Astrocyte (in vitro differentiated cells and primary cell): ENCODE measurements around the gene VWA5B2. TPM values are rescaled to one million over a fixed set of nuclear protein-coding genes. Genes with fewer than 3 reads are reported as not detected.

Source experiments
- DNase-seq: peaks from one replicate; pipeline ENCODE4 v3.0.0-alpha.2; 2010; ENCODE audit warnings: low read depth
- FAIRE-seq: peaks from 2 replicates; lab custom pipeline; 2011; peaks lifted over from hg19 to GRCh38; lab: Jason Lieb, UNC
- H2AFZ ChIP-seq: 2 replicates; pipeline ENCODE4 v1.6.0; 2012; ENCODE audit warnings: low read depth, low read length, inconsistent platforms
- H3K27ac ChIP-seq: 2 replicates; pipeline ENCODE4 v1.5.1; 2011; ENCODE audit warnings: low read depth, low read length, inconsistent platforms
- H3K27me3 ChIP-seq: 2 replicates; pipeline ENCODE4 v1.6.0; 2011; ENCODE audit warnings: low read length, inconsistent platforms; ENCODE audit not compliant: insufficient read depth
- H3K36me3 ChIP-seq: 2 replicates; pipeline ENCODE4 v1.5.1; 2011; ENCODE audit warnings: low read length, inconsistent platforms; ENCODE audit not compliant: insufficient read depth
- H3K4me1 ChIP-seq: 2 replicates; pipeline ENCODE4 v1.5.1; 2011; ENCODE audit warnings: low read length, inconsistent platforms; ENCODE audit not compliant: insufficient read depth
- H3K4me2 ChIP-seq: 2 replicates; pipeline ENCODE4 v1.6.0; 2012; ENCODE audit warnings: low read length, inconsistent platforms
- H3K4me3 ChIP-seq: 2 replicates; pipeline ENCODE4 v1.5.1; 2011; ENCODE audit warnings: low read depth, mild to moderate bottlenecking, low read length, inconsistent platforms; ENCODE audit not compliant: insufficient read depth
- H3K79me2 ChIP-seq: 2 replicates; pipeline ENCODE4 v1.6.0; 2012; ENCODE audit warnings: mild to moderate bottlenecking, low read length, inconsistent platforms; ENCODE audit not compliant: insufficient read depth
- H3K9ac ChIP-seq: 2 replicates; pipeline ENCODE4 v1.6.0; 2012; ENCODE audit warnings: mild to moderate bottlenecking, low read length, inconsistent platforms
- H3K9me3 ChIP-seq: 2 replicates; pipeline ENCODE4 v1.5.1; 2012; ENCODE audit warnings: low read depth, mild to moderate bottlenecking, low read length, inconsistent platforms; ENCODE audit not compliant: insufficient read depth
- H4K20me1 ChIP-seq: 2 replicates; pipeline ENCODE4 v1.6.0; 2012; ENCODE audit warnings: low read length, inconsistent platforms; ENCODE audit not compliant: insufficient read depth
- H3K27ac Mint-ChIP-seq: one replicate; pipeline ENCODE4 v1.8.0; 2021; ENCODE audit warnings: mild to moderate bottlenecking, mixed read lengths; ENCODE audit not compliant: unreplicated experiment
- H3K27me3 Mint-ChIP-seq: one replicate; pipeline ENCODE4 v1.8.0; 2021; ENCODE audit warnings: low read depth, mixed read lengths; ENCODE audit not compliant: unreplicated experiment
- H3K36me3 Mint-ChIP-seq: one replicate; pipeline ENCODE4 v1.8.0; 2021; ENCODE audit warnings: low read depth, mixed read lengths; ENCODE audit not compliant: unreplicated experiment
- H3K4me1 Mint-ChIP-seq: one replicate; pipeline ENCODE4 v1.8.0; 2021; ENCODE audit warnings: low read depth, mixed read lengths; ENCODE audit not compliant: unreplicated experiment
- H3K4me3 Mint-ChIP-seq: one replicate; pipeline ENCODE4 v1.8.0; 2021; ENCODE audit warnings: mild to moderate bottlenecking, moderate library complexity, mixed read lengths; ENCODE audit not compliant: unreplicated experiment
- H3K9me3 Mint-ChIP-seq: one replicate; pipeline ENCODE4 v1.8.0; 2021; ENCODE audit warnings: mild to moderate bottlenecking, mixed read lengths; ENCODE audit not compliant: unreplicated experiment
- CTCF ChIP-seq: IDR thresholded peaks from 2 replicates; pipeline ENCODE4 v1.5.1; 2011; ENCODE audit warnings: low read depth, mild to moderate bottlenecking, inconsistent platforms, low read length, moderate library complexity; ENCODE audit not compliant: insufficient read depth
- EZH2 ChIP-seq: IDR thresholded peaks from 2 replicates; pipeline ENCODE4 v1.6.1; 2012; ENCODE audit warnings: mild to moderate bottlenecking, low read length, inconsistent platforms; ENCODE audit not compliant: insufficient read depth
- total RNA-seq: library from RNA; stranded (reverse); gene quantifications from 2 replicates; pipeline ENCODE4 v1.2.1, GENCODE V29; 2021

Gene VWA5B2
- total RNA-seq, 1 donor from 2014 or later, result 0.23 TPM

GRCh38 chr3:184230603-184231528 is 1.5 kb downstream of the VWA5B2 start:
- H4K20me1 ChIP-seq, result peaks cover 9% of the 10 kb centered on the region
- TF ChIP-seq EZH2, result peak; percentile 97
- TF ChIP-seq CTCF, result no peak
- H2AFZ ChIP-seq, result no peak overlapping the region
- peak overlapping the region; percentile 83 for H3K4me2 ChIP-seq
- H3K9me3 ChIP-seq, result no peaks in the 10 kb centered on the region
- H3K4me3 Mint-ChIP-seq, result peak overlapping the region; percentile 69
- no peaks in the 10 kb centered on the region for H3K9me3 Mint-ChIP-seq
- no peaks in the 10 kb centered on the region for H3K79me2 ChIP-seq
- H3K4me1 ChIP-seq, result peaks cover 13% of the 10 kb centered on the region
- FAIRE-seq, result no peak
- peaks cover 11% of the 10 kb centered on the region for H3K4me1 Mint-ChIP-seq
- no peak overlapping the region for H3K27ac Mint-ChIP-seq
- H3K9ac ChIP-seq, result no peak overlapping the region
- H3K27me3 ChIP-seq, result peaks cover 45% of the 10 kb centered on the region
- no peaks in the 10 kb centered on the region for H3K36me3 ChIP-seq
- no peak overlapping the region for H3K4me3 ChIP-seq
- peaks cover 65% of the 10 kb centered on the region for H3K27me3 Mint-ChIP-seq
- no peak overlapping the region for H3K27ac ChIP-seq
- no peak for DNase-seq
- H3K36me3 Mint-ChIP-seq, result no peaks in the 10 kb centered on the region

GRCh38 chr3:184231671-184232070 is 2.3 kb downstream of the VWA5B2 start:
- TF ChIP-seq CTCF, result no peak
- no peak for TF ChIP-seq EZH2
- no peak for DNase-seq
- Mint-ChIP-seq H3K27ac (no peak overlapping the region), H3K36me3 (no peaks in the 10 kb centered on the region), H3K9me3 (no peaks in the 10 kb centered on the region), H3K4me3 (no peak overlapping the region), H3K4me1 (peaks cover 11% of the 10 kb centered on the region), H3K27me3 (peaks cover 62% of the 10 kb centered on the region)
- no peak overlapping the region for H3K9ac ChIP-seq
- peaks cover 41% of the 10 kb centered on the region for H3K27me3 ChIP-seq
- H2AFZ ChIP-seq, result no peak overlapping the region
- H3K36me3 ChIP-seq, result no peaks in the 10 kb centered on the region
- no peak overlapping the region for H3K27ac ChIP-seq
- peaks cover 9% of the 10 kb centered on the region for H4K20me1 ChIP-seq
- no peaks in the 10 kb centered on the region for H3K79me2 ChIP-seq
- H3K4me3 ChIP-seq, result no peak overlapping the region
- FAIRE-seq, result no peak
- H3K4me1 ChIP-seq, result peaks cover 13% of the 10 kb centered on the region
- H3K4me2 ChIP-seq, result no peak overlapping the region
- H3K9me3 ChIP-seq, result no peaks in the 10 kb centered on the region
